Liver (tissue), 9 donors: ENCODE measurements around the gene SPATS1. TPM values are rescaled to one million over a fixed set of nuclear protein-coding genes. Genes with fewer than 3 reads are reported as not detected.
A peak's percentile ranks its signal among the peaks of the same experiment; 100 is the strongest.

ENCODE experiments used
- DNase-seq: peaks from one replicate; pipeline ENCODE4 v3.0.0-alpha.2; 2017; ENCODE audit warnings: low spot score
- H3K27ac ChIP-seq, 2 donors: one replicate each; pipeline ENCODE4 v1.7.0; 2013; ENCODE audit warnings: inconsistent platforms in 2 of 2, low read length in 2 of 2, control low read depth in 1 of 2, low read depth in 1 of 2, mild to moderate bottlenecking in 1 of 2
- H3K27me3 ChIP-seq, 4 donors: one replicate each; pipeline versions ENCODE4 v1.6.1 to v1.7.0; 2013; ENCODE audit warnings: low read length in 3 of 4, inconsistent platforms in 1 of 4, mild to moderate bottlenecking in 1 of 4, moderate library complexity in 1 of 4; ENCODE audit not compliant: control insufficient read depth in 4 of 4, insufficient read depth in 4 of 4
- H3K36me3 ChIP-seq, 4 donors: one replicate each; pipeline versions ENCODE4 v1.6.1 to v1.7.0; 2013; ENCODE audit warnings: low read length in 3 of 4, mild to moderate bottlenecking in 3 of 4, low read depth in 1 of 4, moderate library complexity in 1 of 4; ENCODE audit not compliant: control insufficient read depth in 4 of 4, insufficient read depth in 3 of 4
- H3K4me1 ChIP-seq, 4 donors: one replicate each; pipeline versions ENCODE4 v1.6.1 to v1.7.0; 2013; ENCODE audit warnings: low read length in 3 of 4, mild to moderate bottlenecking in 3 of 4, moderate library complexity in 1 of 4; ENCODE audit not compliant: control insufficient read depth in 4 of 4, insufficient read depth in 4 of 4
- H3K4me3 ChIP-seq, 3 donors: one replicate each; pipeline versions ENCODE4 v1.6.1 to v1.7.0; 2013; ENCODE audit warnings: low read length in 3 of 3, control low read depth in 1 of 3, low read depth in 1 of 3, mild to moderate bottlenecking in 1 of 3
- H3K9ac ChIP-seq, 2 donors: one replicate each; pipeline ENCODE4 v1.7.0; 2013; ENCODE audit warnings: low read length in 2 of 2, mild to moderate bottlenecking in 2 of 2, moderate library complexity in 2 of 2, control low read depth in 1 of 2, low read depth in 1 of 2
- H3K9me3 ChIP-seq, 4 donors: one replicate each; pipeline versions ENCODE4 v1.6.1 to v1.7.0; 2013; ENCODE audit warnings: low read length in 3 of 4; ENCODE audit not compliant: control insufficient read depth in 4 of 4
- CTCF ChIP-seq: fragments of 150-350 bp; IDR thresholded peaks from 2 replicates; pipeline ENCODE4 v1.5.1; 2017; ENCODE audit warnings: improper control_type of control experiment, low read depth, low read length; ENCODE audit not compliant: missing input control
- FOXA1 ChIP-seq: IDR thresholded peaks from 2 replicates; pipeline ENCODE4 v1.6.1; 2016; ENCODE audit warnings: antibody characterized with exemption
- GABPA ChIP-seq, 2 donors: IDR thresholded peaks in 1 of 2; conservative IDR thresholded peaks in 1 of 2; 2 replicates each; pipeline ENCODE4 v1.6.1; 2016; ENCODE audit warnings: antibody characterized with exemption in 2 of 2, mild to moderate bottlenecking in 1 of 2, moderate library complexity in 1 of 2
- HNF4A ChIP-seq, 2 donors: conservative IDR thresholded peaks; 2 replicates each; pipeline ENCODE4 v1.6.1; 2016; ENCODE audit warnings: antibody characterized with exemption in 2 of 2, mild to moderate bottlenecking in 2 of 2
- HNF4G ChIP-seq: IDR thresholded peaks from 2 replicates; pipeline ENCODE4 v1.6.1; 2016; ENCODE audit warnings: antibody characterized with exemption
- JUND ChIP-seq, 2 donors: IDR thresholded peaks; 2 replicates each; pipeline ENCODE4 v1.6.1; 2016; ENCODE audit warnings: antibody characterized with exemption in 2 of 2
- MAX ChIP-seq: IDR thresholded peaks from 2 replicates; pipeline ENCODE4 v1.6.1; 2016; ENCODE audit warnings: antibody characterized with exemption
- REST ChIP-seq: IDR thresholded peaks from 2 replicates; pipeline ENCODE4 v1.6.1; 2016; ENCODE audit warnings: antibody characterized with exemption, mild to moderate bottlenecking
- TAF1 ChIP-seq: conservative IDR thresholded peaks from 2 replicates; pipeline ENCODE4 v1.6.1; 2016; ENCODE audit warnings: antibody characterized with exemption, mild to moderate bottlenecking
- YY1 ChIP-seq: IDR thresholded peaks from 2 replicates; pipeline ENCODE4 v1.6.1; 2016; ENCODE audit warnings: antibody characterized with exemption, mild to moderate bottlenecking
- ZBTB33 ChIP-seq: IDR thresholded peaks from 2 replicates; pipeline ENCODE4 v1.6.1; 2016; ENCODE audit warnings: antibody characterized with exemption
- WGBS: extraction: QIAGEN DNeasy Blood & Tissue Kit; methylation state at CpG from one replicate; pipeline ENCODE4 v1.1.7; 2013; 5-methylcytosine and 5-hydroxymethylcytosine counted together
- polyA plus RNA-seq, 2 donors: library from polyadenylated mRNA; stranded (reverse) in 1 of 2; unstranded in 1 of 2; fragments of 200-250 nt in 1 of 2; fragments of >200 nt in 1 of 2; fragmentation: Nextera tagmentation in 1 of 2; extraction: Ambion mirVana in 1 of 2; gene quantifications; one replicate each; pipeline versions ENCODE4 v1.2.1 to v1.2.3, GENCODE V29; 2013 to 2015
- total RNA-seq, 2 donors: library from RNA; depleted of rRNA; stranded (reverse); fragments of >200 nt; gene quantifications; one replicate each; pipeline ENCODE4 v1.2.3, GENCODE V29; 2014
- donor health status: healthy.
- donor health status: healthy.
- donor health status: healthy.
- donor health status: healthy.
- donor health status: healthy.

Gene SPATS1
- total and polyA plus RNA-seq, 4 donors: not detected

- Histone ChIP-seq H3K4me3 (peak overlapping the region; percentile 61 to 95 (median 94)), H3K4me1 (peaks cover 0 to 38% (median 30%) of the 10 kb centered on the region in 4 donors), H3K27me3 (no peaks in the 10 kb centered on the region), H3K36me3 (peaks cover 0 to 16% (median 12%) of the 10 kb centered on the region in 4 donors), H3K27ac (peak overlapping the region; percentile 100), H3K9me3 (no peaks in the 10 kb centered on the region), H3K9ac (peak overlapping the region in 1 of 2 donors; percentile 89)
- no peak for TF ChIP-seq TAF1
- under 1% methylated on average over 10 of the region's 10 CpGs for WGBS
- DNase-seq: no peak
Observed at GRCh38 chr6:44388135-44388487, 45.7 kb downstream of the SPATS1 start.

- Histone ChIP-seq H3K9me3 (no peaks in the 10 kb centered on the region), H3K27ac (no peak overlapping the region), H3K4me3 (peak overlapping the region in 2 of 3 donors; percentile 61 to 95), H3K27me3 (no peaks in the 10 kb centered on the region), H3K36me3 (peaks cover 0 to 24% (median 19%) of the 10 kb centered on the region in 4 donors), H3K4me1 (peaks cover 0 to 37% (median 30%) of the 10 kb centered on the region in 4 donors), H3K9ac (peak overlapping the region in 1 of 2 donors; percentile 89)
- TF ChIP-seq YY1: no peak
- TF ChIP-seq GABPA (IDR thresholded peaks at IDR 0.05 in 1 of 2, conservative IDR thresholded peaks at IDR 0.05 in 1 of 2): no peak
- TF ChIP-seq JUND (IDR thresholded peaks at IDR 0.05): no peak
- TF ChIP-seq ZBTB33: no peak
- TF ChIP-seq HNF4G: no peak
- TF ChIP-seq HNF4A (conservative IDR thresholded peaks at IDR 0.05): no peak
- no peak for TF ChIP-seq FOXA1
- no peak for TF ChIP-seq CTCF
- no peak for TF ChIP-seq REST
- DNase-seq: no peak
- 64% methylated on average over 5 of the region's 5 CpGs for WGBS
Observed at GRCh38 chr6:44388887-44389286, 46.4 kb downstream of the SPATS1 start.

GRCh38 chr6:44390158-44390683 lies 47.8 kb downstream of the SPATS1 start:
- DNase-seq: no peak
- 90% methylated on average over 1 of the region's 1 CpG for WGBS
- H3K4me1 ChIP-seq: peaks cover 0 to 38% (median 30%) of the 10 kb centered on the region in 4 donors
- H3K4me3 ChIP-seq: no peak overlapping the region
- H3K27ac ChIP-seq: no peak overlapping the region
- TF ChIP-seq YY1: no peak
- no peak for TF ChIP-seq MAX
- TF ChIP-seq GABPA (IDR thresholded peaks at IDR 0.05 in 1 of 2, conservative IDR thresholded peaks at IDR 0.05 in 1 of 2): no peak
- TF ChIP-seq HNF4G: no peak
- no peak overlapping the region for H3K9ac ChIP-seq
- peaks cover under 1 to 33% (median 30%) of the 10 kb centered on the region in 4 donors for H3K36me3 ChIP-seq
- no peaks in the 10 kb centered on the region for H3K27me3 ChIP-seq
- no peaks in the 10 kb centered on the region for H3K9me3 ChIP-seq
